22Rv1 (cell line): ENCODE data around the gene DENND1A.

Experiments used
- H3K27ac ChIP-seq: fragments of 450-650 bp; 2 replicates; pipeline ENCODE4 v1.5.1; 2017
- ZFX ChIP-seq: fragments of 450-650 bp; IDR thresholded peaks from 2 replicates; pipeline ENCODE4 v1.6.1; 2017; ENCODE audit warnings: antibody characterized with exemption, borderline replicate concordance
- TF ChIP-seq, protein P1 (sequence below): fragments of 450-650 bp; IDR thresholded peaks from 2 replicates; pipeline ENCODE4 v1.5.1; 2017; ENCODE audit warnings: mild to moderate bottlenecking

DENND1A gene

GRCh38 chr9:123591283-123591682, 338.6 kb downstream of the DENND1A start:
- H3K27ac ChIP-seq: no peak overlapping the region
- TF ChIP-seq ZFX: no peak
- TF ChIP-seq, protein P1, sequence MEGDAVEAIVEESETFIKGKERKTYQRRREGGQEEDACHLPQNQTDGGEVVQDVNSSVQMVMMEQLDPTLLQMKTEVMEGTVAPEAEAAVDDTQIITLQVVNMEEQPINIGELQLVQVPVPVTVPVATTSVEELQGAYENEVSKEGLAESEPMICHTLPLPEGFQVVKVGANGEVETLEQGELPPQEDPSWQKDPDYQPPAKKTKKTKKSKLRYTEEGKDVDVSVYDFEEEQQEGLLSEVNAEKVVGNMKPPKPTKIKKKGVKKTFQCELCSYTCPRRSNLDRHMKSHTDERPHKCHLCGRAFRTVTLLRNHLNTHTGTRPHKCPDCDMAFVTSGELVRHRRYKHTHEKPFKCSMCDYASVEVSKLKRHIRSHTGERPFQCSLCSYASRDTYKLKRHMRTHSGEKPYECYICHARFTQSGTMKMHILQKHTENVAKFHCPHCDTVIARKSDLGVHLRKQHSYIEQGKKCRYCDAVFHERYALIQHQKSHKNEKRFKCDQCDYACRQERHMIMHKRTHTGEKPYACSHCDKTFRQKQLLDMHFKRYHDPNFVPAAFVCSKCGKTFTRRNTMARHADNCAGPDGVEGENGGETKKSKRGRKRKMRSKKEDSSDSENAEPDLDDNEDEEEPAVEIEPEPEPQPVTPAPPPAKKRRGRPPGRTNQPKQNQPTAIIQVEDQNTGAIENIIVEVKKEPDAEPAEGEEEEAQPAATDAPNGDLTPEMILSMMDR: no peak

- no peak for TF ChIP-seq ZFX
- TF ChIP-seq, protein P1: no peak
- H3K27ac ChIP-seq: no peak overlapping the region
These were observed 339.4 kb downstream of the DENND1A start for GRCh38 chr9:123590499-123590898.

DNA sequence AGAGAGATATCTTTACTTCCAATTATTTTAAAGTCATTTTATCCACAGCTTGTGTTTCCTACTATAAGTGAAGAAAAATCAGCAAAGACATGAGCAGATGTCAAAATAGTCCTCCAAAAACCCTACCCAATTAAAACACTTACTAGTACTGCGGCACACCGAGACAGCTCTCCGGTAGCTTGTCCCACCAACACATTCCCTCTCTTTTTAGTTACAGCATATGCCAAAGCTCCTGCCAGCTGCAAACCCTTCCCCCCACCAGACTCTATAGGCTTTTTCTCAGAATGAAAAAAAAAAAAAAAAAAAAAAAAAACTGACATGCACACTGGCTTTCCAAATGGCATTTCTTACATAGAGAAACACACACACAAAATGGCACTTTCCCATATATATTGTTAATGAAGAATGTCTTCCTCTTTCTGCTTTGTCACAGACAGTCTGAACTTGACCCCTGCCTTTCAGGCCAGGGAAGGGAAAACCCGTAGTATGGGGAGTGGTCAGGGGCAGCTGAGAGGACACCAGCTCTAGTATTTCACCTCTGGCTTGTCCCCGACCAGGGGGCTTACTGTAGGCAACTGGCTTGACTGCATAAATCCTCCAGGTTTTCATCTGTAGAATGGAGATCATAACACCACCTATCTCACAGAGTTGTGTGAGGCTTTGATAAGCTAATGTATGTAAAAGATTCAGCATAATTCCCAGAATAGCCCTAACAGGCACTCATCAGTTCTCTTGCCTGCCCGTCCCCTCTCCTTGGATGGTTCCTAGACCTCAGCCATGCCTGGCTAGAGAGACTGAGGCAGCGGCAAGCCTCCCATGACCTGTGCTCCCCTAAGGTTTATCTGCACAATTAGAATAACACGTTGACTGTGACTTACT, 340.3 kb downstream of the DENND1A start:
- no peak overlapping the region for H3K27ac ChIP-seq
- TF ChIP-seq, protein P1: no peak
- TF ChIP-seq ZFX: no peak

DNA sequence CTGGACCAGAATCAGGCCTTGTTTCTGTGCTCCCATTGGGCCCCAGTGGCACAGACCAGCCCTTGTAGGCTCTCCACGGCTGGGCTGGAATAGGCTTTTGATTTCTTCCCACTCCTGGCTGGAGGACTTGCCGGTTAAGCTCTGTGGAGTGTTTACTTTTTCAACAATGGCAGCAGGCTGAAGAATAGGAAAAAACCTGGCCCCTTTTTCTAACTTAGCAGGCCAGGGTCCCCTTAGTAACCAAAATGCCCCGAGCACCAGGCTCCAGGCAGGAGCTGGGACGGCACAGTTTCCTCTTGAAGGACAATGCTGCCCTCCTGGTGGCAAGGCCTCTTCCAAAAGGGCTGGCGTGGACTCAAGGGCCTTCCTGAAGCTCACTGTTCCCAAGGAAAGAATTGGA, 343.7 kb downstream of the DENND1A start:
- TF ChIP-seq, protein P1: no peak
- no peak for TF ChIP-seq ZFX
- H3K27ac ChIP-seq: no peak overlapping the region

- TF ChIP-seq, protein P1: no peak
- no peak for TF ChIP-seq ZFX
- H3K27ac ChIP-seq: no peak overlapping the region
These were observed 345.4 kb downstream of the DENND1A start for GRCh38 chr9:123584202-123585176.

DNA sequence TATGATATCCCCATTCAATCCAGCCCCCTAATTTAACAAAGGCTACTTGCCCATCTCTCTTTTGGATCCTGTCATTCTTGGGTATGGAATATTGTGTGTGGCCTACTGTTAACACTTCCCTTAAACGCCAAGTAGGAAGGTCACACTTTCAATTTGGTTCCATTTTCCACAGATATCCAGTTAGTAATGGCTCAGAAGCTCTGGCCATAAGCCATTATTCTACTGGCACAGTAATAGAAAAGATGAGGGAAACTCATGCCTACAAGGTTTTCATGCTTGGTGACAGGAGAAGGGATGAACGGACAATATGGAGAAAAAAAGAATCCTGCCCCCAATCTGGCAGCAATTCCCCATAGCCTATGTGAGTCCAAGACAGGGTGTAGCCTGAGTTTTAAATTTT, 346.3 kb downstream of the DENND1A start:
- TF ChIP-seq ZFX: no peak
- TF ChIP-seq, protein P1: no peak

More for the DNA sequence above, 346.3 kb downstream of the DENND1A start:
- no peak overlapping the region for H3K27ac ChIP-seq
